WTC11 (cell line): ENCODE results near the gene COL20A1.

Experiments used
- AFF4 ChIP-seq: sonication (generic); formaldehyde crosslinking; IDR thresholded peaks from 2 replicates; pipeline ENCODE4 v1.8.1; 2023; ENCODE audit warnings: mild to moderate bottlenecking, missing genetic modification reagents, borderline replicate concordance
- ATF2 ChIP-seq: sonication (generic); formaldehyde crosslinking; IDR thresholded peaks from 2 replicates; pipeline ENCODE4 v1.8.1; 2022; ENCODE audit warnings: low read depth, missing genetic modification reagents, borderline replicate concordance
- CTCF ChIP-seq: fragments of 200-600 bp; IDR thresholded peaks from 2 replicates; pipeline ENCODE4 v1.8.0; 2022; ENCODE audit warnings: antibody characterized with exemption
- E2F1 ChIP-seq: sonication (generic); formaldehyde crosslinking; IDR thresholded peaks from 2 replicates; pipeline ENCODE4 v1.8.0; 2022; ENCODE audit warnings: mild to moderate bottlenecking, missing genetic modification reagents
- ELF4 ChIP-seq: sonication (generic); formaldehyde crosslinking; IDR thresholded peaks from 2 replicates; pipeline ENCODE4 v1.8.1; 2022; ENCODE audit warnings: low read depth, mild to moderate bottlenecking, moderate library complexity, missing genetic modification reagents
- ETV6 ChIP-seq: sonication (generic); formaldehyde crosslinking; IDR thresholded peaks from 2 replicates; pipeline ENCODE4 v1.8.1; 2022; ENCODE audit warnings: mild to moderate bottlenecking, missing genetic modification reagents
- GABPB1 ChIP-seq: sonication (generic); formaldehyde crosslinking; IDR thresholded peaks from 2 replicates; pipeline ENCODE4 v1.8.1; 2023; ENCODE audit warnings: mild to moderate bottlenecking, missing genetic modification reagents
- HMGXB4 ChIP-seq: sonication (generic); formaldehyde crosslinking; IDR thresholded peaks from 2 replicates; pipeline ENCODE4 v1.8.1; 2023; ENCODE audit warnings: mild to moderate bottlenecking, moderate library complexity, missing genetic modification reagents
- MLX ChIP-seq: sonication (generic); formaldehyde crosslinking; IDR thresholded peaks from 2 replicates; pipeline ENCODE4 v1.8.1; 2023; ENCODE audit warnings: mild to moderate bottlenecking, missing genetic modification reagents, moderate library complexity
- NR2C2 ChIP-seq: sonication (generic); formaldehyde crosslinking; IDR thresholded peaks from 2 replicates; pipeline ENCODE4 v1.8.0; 2022; ENCODE audit warnings: mild to moderate bottlenecking, missing genetic modification reagents
- SP1 ChIP-seq: sonication (generic); formaldehyde crosslinking; conservative IDR thresholded peaks from 2 replicates; pipeline ENCODE4 v1.8.1; 2022; ENCODE audit warnings: missing genetic modification reagents
- USF2 ChIP-seq: sonication (generic); formaldehyde crosslinking; IDR thresholded peaks from 2 replicates; pipeline ENCODE4 v1.8.1; 2023; ENCODE audit warnings: mild to moderate bottlenecking, missing genetic modification reagents, moderate library complexity
- ZNF138 ChIP-seq: sonication (generic); formaldehyde crosslinking; conservative IDR thresholded peaks from 2 replicates; pipeline ENCODE4 v1.8.1; 2022; ENCODE audit warnings: mild to moderate bottlenecking, moderate library complexity, missing genetic modification reagents
- ZNF232 ChIP-seq: sonication (generic); formaldehyde crosslinking; IDR thresholded peaks from 2 replicates; pipeline ENCODE4 v1.8.0; 2022; ENCODE audit warnings: mild to moderate bottlenecking, missing genetic modification reagents

GRCh38 chr20:63284083-63284440 lies 8.9 kb upstream of the COL20A1 start:
- TF ChIP-seq E2F1 (CRISPR knock-in tag) (no peak), CTCF (no peak), ELF4 (CRISPR knock-in tag) (no peak), GABPB1 (no peak), ZNF138 (CRISPR knock-in tag) (no peak), NR2C2 (CRISPR knock-in tag) (no peak), ZNF232 (no peak), SP1 (CRISPR knock-in tag) (no peak), MLX (no peak), USF2 (CRISPR knock-in tag) (no peak), HMGXB4 (CRISPR knock-in tag) (no peak), ETV6 (CRISPR knock-in tag) (no peak), ATF2 (CRISPR knock-in tag) (no peak), AFF4 (CRISPR knock-in tag) (no peak)
